WTC11 (cell line): ENCODE data around the gene FHIP1A. TPM values are rescaled to one million over a fixed set of nuclear protein-coding genes. Genes with fewer than 3 reads are reported as not detected.
A peak's percentile ranks its signal among the peaks of the same experiment; 100 is the strongest.

Experiments used
- ATAC-seq: fragments of 200-7000 bp; cut with Tn5 transposase; 2 replicates; pipeline ENCODE4 v1.10.0; 2021; ENCODE audit warnings: mild to moderate bottlenecking, moderate library complexity
- CTCF ChIA-PET: fragments of 300-600 bp; sonication (Branson Sonifier 250); formaldehyde crosslinking; loops from one replicate; lab custom pipeline; 2021; ENCODE audit warnings: antibody characterized with exemption; lab: Charles Lee
- POLR2A ChIA-PET: fragments of 350-600 bp; sonication (Branson Sonifier 250); formaldehyde crosslinking; loops from one replicate; lab custom pipeline; 2021; ENCODE audit warnings: antibody characterized with exemption; lab: Charles Lee
- DNase-seq: peaks from one replicate; pipeline ENCODE4 v3.0.0; 2021; ENCODE audit warnings: low spot score
- H3K27ac Mint-ChIP-seq: 2 replicates; pipeline ENCODE4 v1.8.0; 2021; ENCODE audit warnings: mixed read lengths
- H3K27me3 Mint-ChIP-seq: 2 replicates; pipeline ENCODE4 v1.8.0; 2021; ENCODE audit warnings: low read depth, mild to moderate bottlenecking, moderate library complexity, mixed read lengths
- H3K36me3 Mint-ChIP-seq: 2 replicates; pipeline ENCODE4 v1.8.0; 2021; ENCODE audit warnings: mixed read lengths
- H3K4me1 Mint-ChIP-seq: 2 replicates; pipeline ENCODE4 v1.8.0; 2022; ENCODE audit warnings: mixed read lengths
- H3K4me3 Mint-ChIP-seq: 2 replicates; pipeline ENCODE4 v1.8.0; 2021; ENCODE audit warnings: mild to moderate bottlenecking, moderate library complexity, mixed read lengths
- H3K9me3 Mint-ChIP-seq: 2 replicates; pipeline ENCODE4 v1.8.0; 2021; ENCODE audit warnings: mixed read lengths
- ATF2 ChIP-seq: sonication (generic); formaldehyde crosslinking; IDR thresholded peaks from 2 replicates; pipeline ENCODE4 v1.8.1; 2022; ENCODE audit warnings: low read depth, missing genetic modification reagents, borderline replicate concordance
- CTCF ChIP-seq: fragments of 200-600 bp; IDR thresholded peaks from 2 replicates; pipeline ENCODE4 v1.8.0; 2022; ENCODE audit warnings: antibody characterized with exemption
- ESRRA ChIP-seq: sonication (generic); formaldehyde crosslinking; IDR thresholded peaks from 2 replicates; pipeline ENCODE4 v1.8.1; 2022; ENCODE audit warnings: mild to moderate bottlenecking, missing genetic modification reagents, borderline replicate concordance
- FOXK1 ChIP-seq: sonication (generic); formaldehyde crosslinking; IDR thresholded peaks from 2 replicates; pipeline ENCODE4 v1.8.0; 2022; ENCODE audit warnings: mild to moderate bottlenecking, moderate library complexity, missing genetic modification reagents
- GABPB1 ChIP-seq: sonication (generic); formaldehyde crosslinking; IDR thresholded peaks from 2 replicates; pipeline ENCODE4 v1.8.1; 2023; ENCODE audit warnings: mild to moderate bottlenecking, missing genetic modification reagents
- MLX ChIP-seq: sonication (generic); formaldehyde crosslinking; IDR thresholded peaks from 2 replicates; pipeline ENCODE4 v1.8.1; 2023; ENCODE audit warnings: mild to moderate bottlenecking, missing genetic modification reagents, moderate library complexity
- NR2C2 ChIP-seq: sonication (generic); formaldehyde crosslinking; IDR thresholded peaks from 2 replicates; pipeline ENCODE4 v1.8.0; 2022; ENCODE audit warnings: mild to moderate bottlenecking, missing genetic modification reagents
- SMAD3 ChIP-seq: sonication (generic); formaldehyde crosslinking; IDR thresholded peaks from 2 replicates; pipeline ENCODE4 v1.8.0; 2022; ENCODE audit warnings: missing genetic modification reagents, mild to moderate bottlenecking, borderline replicate concordance
- SP1 ChIP-seq: sonication (generic); formaldehyde crosslinking; conservative IDR thresholded peaks from 2 replicates; pipeline ENCODE4 v1.8.1; 2022; ENCODE audit warnings: missing genetic modification reagents
- TCF7 ChIP-seq: sonication (generic); formaldehyde crosslinking; IDR thresholded peaks from 2 replicates; pipeline ENCODE4 v1.8.0; 2022; ENCODE audit warnings: mild to moderate bottlenecking, low read depth, missing genetic modification reagents, moderate library complexity
- TEAD1 ChIP-seq: sonication (generic); formaldehyde crosslinking; IDR thresholded peaks from 2 replicates; pipeline ENCODE4 v1.8.0; 2022; ENCODE audit warnings: mild to moderate bottlenecking, missing genetic modification reagents
- ZNF121 ChIP-seq: sonication (generic); formaldehyde crosslinking; IDR thresholded peaks from 2 replicates; pipeline ENCODE4 v1.8.0; 2023; ENCODE audit warnings: missing genetic modification reagents
- total RNA-seq: library from RNA; stranded (reverse); gene quantifications from 3 replicates; pipeline ENCODE4 v1.2.3, GENCODE V29; 2021
- TF ChIP-seq, protein P1 (sequence below): sonication (generic); formaldehyde crosslinking; IDR thresholded peaks from 2 replicates; pipeline ENCODE4 v1.8.1; 2023; ENCODE audit warnings: mild to moderate bottlenecking, moderate library complexity, missing genetic modification reagents
- TF ChIP-seq, protein P2 (sequence below): sonication (generic); formaldehyde crosslinking; IDR thresholded peaks from 2 replicates; pipeline ENCODE4 v1.8.1; 2023; ENCODE audit warnings: mild to moderate bottlenecking, missing genetic modification reagents, moderate library complexity
- TF ChIP-seq, protein P3 (sequence below): sonication (generic); formaldehyde crosslinking; IDR thresholded peaks from 2 replicates; pipeline ENCODE4 v1.8.1; 2023; ENCODE audit warnings: mild to moderate bottlenecking, missing genetic modification reagents

FHIP1A gene
- total RNA-seq, 1 experiment from 2014 or later: 68.6 TPM

GRCh38 chr4:151362404-151363164 is 46.4 kb upstream of the FHIP1A start:
- DNase-seq (peak; percentile 91), ATAC-seq (peak; percentile 99)
- Mint-ChIP-seq H3K9me3 (no peaks in the 10 kb centered on the region), H3K27me3 (no peaks in the 10 kb centered on the region), H3K27ac (no peak overlapping the region), H3K4me3 (no peak overlapping the region), H3K36me3 (no peaks in the 10 kb centered on the region), H3K4me1 (peaks cover 7% of the 10 kb centered on the region; the same call in 1 of the 2 replicates)
- POLR2A ChIA-PET: interaction anchor here (1.1 kb wide), 1 partner anchor 46 kb away, joined by 6 read pairs; the partner anchor contains the start of gene FHIP1A
- CTCF ChIA-PET: interaction anchor here (0.7 to 2.6 kb wide), 17 partner anchors 13 to 685 kb away, joined by 3 to 13 read pairs (median 4); partner anchors contain the start of genes PRSS48 and SH3D19
- TF ChIP-seq SP1 (CRISPR knock-in tag) (peak; percentile 61; the same call in 1 of the 2 replicates), TCF7 (CRISPR knock-in tag) (no peak), CTCF (peak; percentile 85)

DNA sequence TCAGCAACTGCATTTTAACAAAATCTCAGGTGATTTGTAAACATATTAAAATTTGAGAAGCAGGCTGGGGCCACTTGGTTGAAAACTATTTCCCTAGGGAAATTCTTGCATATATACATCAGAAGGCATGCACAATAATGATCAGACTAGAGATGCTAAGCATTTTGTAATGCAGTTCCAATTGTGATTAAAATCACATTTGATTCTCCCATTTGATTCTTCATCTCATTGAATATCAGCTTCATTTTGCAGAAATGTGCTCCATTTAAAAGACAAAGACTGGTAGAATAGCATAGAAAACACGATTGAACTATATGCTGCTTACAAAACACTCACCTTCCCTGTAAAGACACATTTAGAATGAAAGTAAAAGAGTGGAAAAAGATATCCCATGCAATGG is 32.4 kb upstream of the FHIP1A start:
- Mint-ChIP-seq H3K27ac (no peak overlapping the region; the same call in 1 of the 2 replicates), H3K36me3 (peaks cover 21% of the 10 kb centered on the region), H3K4me3 (no peak overlapping the region), H3K9me3 (peaks cover 33% of the 10 kb centered on the region), H3K27me3 (no peaks in the 10 kb centered on the region)
- DNase-seq (no peak), ATAC-seq (no peak)
- POLR2A ChIA-PET: no interaction called here
- no peak for TF ChIP-seq ESRRA (CRISPR knock-in tag)
- no peak for TF ChIP-seq SMAD3 (CRISPR knock-in tag)
- TF ChIP-seq NR2C2 (CRISPR knock-in tag): no peak
- TF ChIP-seq ATF2: no peak
- no peak for TF ChIP-seq FOXK1 (CRISPR knock-in tag)
- no peak for TF ChIP-seq ZNF121 (CRISPR knock-in tag)
- TF ChIP-seq, protein P1, sequence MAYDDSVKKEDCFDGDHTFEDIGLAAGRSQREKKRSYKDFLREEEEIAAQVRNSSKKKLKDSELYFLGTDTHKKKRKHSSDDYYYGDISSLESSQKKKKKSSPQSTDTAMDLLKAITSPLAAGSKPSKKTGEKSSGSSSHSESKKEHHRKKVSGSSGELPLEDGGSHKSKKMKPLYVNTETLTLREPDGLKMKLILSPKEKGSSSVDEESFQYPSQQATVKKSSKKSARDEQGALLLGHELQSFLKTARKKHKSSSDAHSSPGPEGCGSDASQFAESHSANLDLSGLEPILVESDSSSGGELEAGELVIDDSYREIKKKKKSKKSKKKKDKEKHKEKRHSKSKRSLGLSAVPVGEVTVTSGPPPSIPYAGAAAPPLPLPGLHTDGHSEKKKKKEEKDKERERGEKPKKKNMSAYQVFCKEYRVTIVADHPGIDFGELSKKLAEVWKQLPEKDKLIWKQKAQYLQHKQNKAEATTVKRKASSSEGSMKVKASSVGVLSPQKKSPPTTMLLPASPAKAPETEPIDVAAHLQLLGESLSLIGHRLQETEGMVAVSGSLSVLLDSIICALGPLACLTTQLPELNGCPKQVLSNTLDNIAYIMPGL (CRISPR knock-in tag): no peak
- TF ChIP-seq, protein P2, sequence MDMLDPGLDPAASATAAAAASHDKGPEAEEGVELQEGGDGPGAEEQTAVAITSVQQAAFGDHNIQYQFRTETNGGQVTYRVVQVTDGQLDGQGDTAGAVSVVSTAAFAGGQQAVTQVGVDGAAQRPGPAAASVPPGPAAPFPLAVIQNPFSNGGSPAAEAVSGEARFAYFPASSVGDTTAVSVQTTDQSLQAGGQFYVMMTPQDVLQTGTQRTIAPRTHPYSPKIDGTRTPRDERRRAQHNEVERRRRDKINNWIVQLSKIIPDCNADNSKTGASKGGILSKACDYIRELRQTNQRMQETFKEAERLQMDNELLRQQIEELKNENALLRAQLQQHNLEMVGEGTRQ (CRISPR knock-in tag): no peak
- TF ChIP-seq TEAD1: no peak
- TF ChIP-seq MLX (CRISPR knock-in tag): no peak
- no peak for TF ChIP-seq GABPB1 (CRISPR knock-in tag)
- TF ChIP-seq, protein P3, sequence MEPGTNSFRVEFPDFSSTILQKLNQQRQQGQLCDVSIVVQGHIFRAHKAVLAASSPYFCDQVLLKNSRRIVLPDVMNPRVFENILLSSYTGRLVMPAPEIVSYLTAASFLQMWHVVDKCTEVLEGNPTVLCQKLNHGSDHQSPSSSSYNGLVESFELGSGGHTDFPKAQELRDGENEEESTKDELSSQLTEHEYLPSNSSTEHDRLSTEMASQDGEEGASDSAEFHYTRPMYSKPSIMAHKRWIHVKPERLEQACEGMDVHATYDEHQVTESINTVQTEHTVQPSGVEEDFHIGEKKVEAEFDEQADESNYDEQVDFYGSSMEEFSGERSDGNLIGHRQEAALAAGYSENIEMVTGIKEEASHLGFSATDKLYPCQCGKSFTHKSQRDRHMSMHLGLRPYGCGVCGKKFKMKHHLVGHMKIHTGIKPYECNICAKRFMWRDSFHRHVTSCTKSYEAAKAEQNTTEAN (CRISPR knock-in tag): no peak
- TF ChIP-seq, all 79 proteins: peak for 0
- CTCF ChIA-PET: no interaction called here
- peaks cover 12% of the 10 kb centered on the region for H3K4me1 Mint-ChIP-seq
